Retina (tissue), 1 donor: ENCODE results near the gene COX6B1.
"Not testable (repeated sequence)": the region's sequence is repeated elsewhere in the genome, so short reads cannot be mapped to it uniquely, and the experiment has no call there.

ENCODE experiments used
- DNase-seq: peaks from one replicate; pipeline ENCODE4 v3.0.0-alpha.2; 2016

Gene COX6B1

GRCh38 chr19:35669566-35669965 lies 21.4 kb downstream of the COX6B1 start:
- no peak for DNase-seq

GRCh38 chr19:35669974-35670373 lies 21.9 kb downstream of the COX6B1 start:
- DNase-seq = no peak

GRCh38 chr19:35670686-35671085 lies 22.6 kb downstream of the COX6B1 start:
- no peak for DNase-seq

GRCh38 chr19:35671818-35672217 lies 23.7 kb downstream of the COX6B1 start:
- no peak for DNase-seq

GRCh38 chr19:35673121-35673804 lies 25.1 kb downstream of the COX6B1 start:
- DNase-seq = no peak

GRCh38 chr19:35675589-35676140 lies 27.5 kb downstream of the COX6B1 start:
- DNase-seq = no peak

- DNase-seq = no peak
These were observed 41.7 kb downstream of the COX6B1 start for GRCh38 chr19:35689836-35690235.

- not testable (repeated sequence) for DNase-seq
These were observed 43.0 kb downstream of the COX6B1 start for GRCh38 chr19:35691106-35691505.

GRCh38 chr19:35692010-35692409 lies 43.9 kb downstream of the COX6B1 start:
- no peak for DNase-seq

GRCh38 chr19:35693422-35693821 lies 45.3 kb downstream of the COX6B1 start:
- no peak for DNase-seq

GRCh38 chr19:35693835-35694599 lies 45.9 kb downstream of the COX6B1 start:
- peak; percentile 83 for DNase-seq

- no peak for DNase-seq
These were observed 47.8 kb downstream of the COX6B1 start for GRCh38 chr19:35695895-35696422.

GRCh38 chr19:35696835-35697234 lies 48.7 kb downstream of the COX6B1 start:
- no peak for DNase-seq

GRCh38 chr19:35702223-35703012 lies 54.3 kb downstream of the COX6B1 start:
- peak; percentile 96 for DNase-seq

- DNase-seq = no peak
These were observed 55.2 kb downstream of the COX6B1 start for GRCh38 chr19:35703343-35703742.

GRCh38 chr19:35704218-35704617 lies 56.1 kb downstream of the COX6B1 start, which contains the start of gene ZBTB32:
Gene ZBTB32 (plus strand): TSS chr19:35704558. CDS start chr19:35714627, 10,069 bp downstream.
- peak; percentile 51 for DNase-seq
